Peyer's patch (tissue), 4 donors: Measurements from ENCODE around the gene LTO1.

Experiments used
- POLR2A ChIP-seq, 2 donors: fragments of 450-650 bp; IDR thresholded peaks; one replicate each; pipeline ENCODE4 v1.5.1; 2017; ENCODE audit warnings: antibody characterized with exemption in 2 of 2, mild to moderate bottlenecking in 2 of 2, moderate library complexity in 2 of 2
- TF ChIP-seq, protein P1 (sequence below), 6 experiments: fragments of 450-650 bp in 4 of 6; fragments of 200-600 bp in 2 of 6; sonication (generic) in 1 of 6; IDR thresholded peaks; one replicate each; pipeline ENCODE4 v1.5.1; 2017 to 2019; ENCODE audit warnings: antibody characterized with exemption in 6 of 6, mild to moderate bottlenecking in 3 of 6, moderate library complexity in 1 of 6

DNA sequence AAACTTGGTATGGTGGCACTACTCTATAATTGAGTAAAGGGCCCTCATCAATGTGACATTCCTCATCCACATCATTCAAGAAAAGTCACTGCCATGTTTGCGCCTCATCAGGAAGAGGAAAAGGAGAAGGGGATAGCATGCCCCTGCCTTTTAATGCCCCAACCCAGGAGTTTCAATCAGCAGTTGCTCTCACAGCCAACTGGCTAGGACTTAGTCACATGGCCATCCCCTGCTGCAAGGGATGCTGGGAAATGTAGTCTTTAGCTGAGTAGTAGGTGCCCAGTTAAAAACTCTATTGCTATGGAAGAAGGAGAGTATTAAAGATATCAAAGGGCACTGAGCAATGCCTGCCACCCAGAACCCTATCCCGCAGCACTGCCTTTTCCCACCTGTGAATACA is 45.1 kb downstream of the LTO1 start:
- TF ChIP-seq POLR2A (IDR thresholded peaks at IDR 0.05) = no peak
- TF ChIP-seq, protein P1, sequence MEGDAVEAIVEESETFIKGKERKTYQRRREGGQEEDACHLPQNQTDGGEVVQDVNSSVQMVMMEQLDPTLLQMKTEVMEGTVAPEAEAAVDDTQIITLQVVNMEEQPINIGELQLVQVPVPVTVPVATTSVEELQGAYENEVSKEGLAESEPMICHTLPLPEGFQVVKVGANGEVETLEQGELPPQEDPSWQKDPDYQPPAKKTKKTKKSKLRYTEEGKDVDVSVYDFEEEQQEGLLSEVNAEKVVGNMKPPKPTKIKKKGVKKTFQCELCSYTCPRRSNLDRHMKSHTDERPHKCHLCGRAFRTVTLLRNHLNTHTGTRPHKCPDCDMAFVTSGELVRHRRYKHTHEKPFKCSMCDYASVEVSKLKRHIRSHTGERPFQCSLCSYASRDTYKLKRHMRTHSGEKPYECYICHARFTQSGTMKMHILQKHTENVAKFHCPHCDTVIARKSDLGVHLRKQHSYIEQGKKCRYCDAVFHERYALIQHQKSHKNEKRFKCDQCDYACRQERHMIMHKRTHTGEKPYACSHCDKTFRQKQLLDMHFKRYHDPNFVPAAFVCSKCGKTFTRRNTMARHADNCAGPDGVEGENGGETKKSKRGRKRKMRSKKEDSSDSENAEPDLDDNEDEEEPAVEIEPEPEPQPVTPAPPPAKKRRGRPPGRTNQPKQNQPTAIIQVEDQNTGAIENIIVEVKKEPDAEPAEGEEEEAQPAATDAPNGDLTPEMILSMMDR (IDR thresholded peaks at IDR 0.05) = no peak
